Caco-2 (cell line): ENCODE results near the gene FCHSD2. TPM values are rescaled to one million over a fixed set of nuclear protein-coding genes. Genes with fewer than 3 reads are reported as not detected.

Experiments
- BruUV-seq: library from RNA; stranded (reverse); fragments of 400-500 nt; replicated peaks from 2 replicates; lab custom pipeline; 2021; lab: Mats Ljungman, UMichigan
- CTCF ChIA-PET: fragments of 300-600 bp; sonication (Branson Sonifier 250); formaldehyde crosslinking; loops from one replicate; lab custom pipeline; 2022; ENCODE audit warnings: antibody characterized with exemption; lab: Charles Lee
- POLR2A ChIA-PET: fragments of 300-600 bp; sonication (Branson Sonifier 250); formaldehyde crosslinking; loops from one replicate; lab custom pipeline; 2022; ENCODE audit warnings: antibody characterized with exemption; lab: Charles Lee
- DNase-seq, 2 experiments: peaks; one replicate each; pipeline versions ENCODE4 v3.0.0 to v3.0.0-alpha.2; 2020 to 2022
- H3K27me3 ChIP-seq: replicated peaks from 2 replicates; pipeline ENCODE4 v1.6.0; 2011; ENCODE audit warnings: low read length; ENCODE audit not compliant: control insufficient read depth, insufficient read depth
- H3K36me3 ChIP-seq: 2 replicates; pipeline ENCODE4 v1.5.1; 2011; ENCODE audit warnings: low read length; ENCODE audit not compliant: control insufficient read depth, insufficient read depth
- H3K4me1 ChIP-seq: fragments of 250-450 bp; sonication (Bioruptor Pico); 2 replicates; pipeline ENCODE4 v1.5.1; 2020; ENCODE audit warnings: mild to moderate bottlenecking
- H3K4me3 ChIP-seq: 2 replicates; pipeline ENCODE4 v1.5.1; 2011; ENCODE audit warnings: low read depth, mild to moderate bottlenecking, control low read depth, low read length
- H3K9me3 ChIP-seq: fragments of 250-450 bp; sonication (Bioruptor Pico); 2 replicates; pipeline ENCODE4 v1.5.1; 2020; ENCODE audit warnings: mild to moderate bottlenecking, moderate library complexity
- H3K27ac Mint-ChIP-seq: one replicate; pipeline ENCODE4 v1.8.0; 2022; ENCODE audit warnings: mixed read lengths; ENCODE audit not compliant: unreplicated experiment
- H3K27me3 Mint-ChIP-seq: one replicate; pipeline ENCODE4 v1.8.0; 2022; ENCODE audit warnings: mixed read lengths; ENCODE audit not compliant: insufficient read depth, unreplicated experiment
- H3K36me3 Mint-ChIP-seq: one replicate; pipeline ENCODE4 v1.8.0; 2022; ENCODE audit warnings: mild to moderate bottlenecking, mixed read lengths; ENCODE audit not compliant: insufficient read depth, unreplicated experiment
- H3K4me1 Mint-ChIP-seq: one replicate; pipeline ENCODE4 v1.8.0; 2022; ENCODE audit warnings: low read depth, mixed read lengths; ENCODE audit not compliant: unreplicated experiment
- H3K4me3 Mint-ChIP-seq: one replicate; pipeline ENCODE4 v1.8.0; 2022; ENCODE audit warnings: mild to moderate bottlenecking, moderate library complexity, mixed read lengths; ENCODE audit not compliant: unreplicated experiment
- H3K9me3 Mint-ChIP-seq: one replicate; pipeline ENCODE4 v1.8.0; 2022; ENCODE audit warnings: mixed read lengths; ENCODE audit not compliant: unreplicated experiment
- intact Hi-C: fragments of 100-400 bp; cut with micrococcal nuclease; formaldehyde crosslinking; loops from one replicate; pipeline ENCODE4 v1.10.0; 2022; ENCODE audit not compliant: unreplicated experiment
- total RNA-seq: library from RNA; stranded (reverse); gene quantifications from 2 replicates; pipeline ENCODE4 v1.2.3, GENCODE V29; 2022
- TF ChIP-seq, protein P1 (sequence below), 2 experiments: fragments of 200-600 bp in 1 of 2; IDR thresholded peaks; 1 replicate in 1 of 2; 2 replicates in 1 of 2; pipeline versions ENCODE4 v1.5.1 to v1.8.0; 2011 to 2022; ENCODE audit warnings: antibody characterized with exemption in 1 of 2, control low read depth in 1 of 2, inconsistent platforms in 1 of 2, low read depth in 1 of 2, low read length in 1 of 2, mild to moderate bottlenecking in 1 of 2, moderate library complexity in 1 of 2; ENCODE audit not compliant: insufficient read depth in 1 of 2, severe bottlenecking in 1 of 2, unreplicated experiment in 1 of 2

FCHSD2 gene
- total RNA-seq, 1 experiment from 2014 or later: 32.7 TPM

GRCh38 chr11:73011126-73011817 is 130.8 kb downstream of the FCHSD2 start:
- DNase-seq: no peak
- no TSS peak for BruUV-seq
- H3K9me3 Mint-ChIP-seq: peaks cover 9% of the 10 kb centered on the region

GRCh38 chr11:73009972-73010371 is 132.1 kb downstream of the FCHSD2 start:
- no peak for DNase-seq
- peaks cover 7% of the 10 kb centered on the region; the same call in 1 of the 2 replicates for H3K36me3 ChIP-seq
- H3K4me1 ChIP-seq: 0 out of 2 replicates have a peak, but pooled peaks cover 6% of the 10 kb centered on the region
- H3K36me3 Mint-ChIP-seq: no peaks in the 10 kb centered on the region
- H3K27me3 Mint-ChIP-seq: no peaks in the 10 kb centered on the region
- intact Hi-C loops: no loop called here
- H3K4me3 ChIP-seq: no peak overlapping the region
- H3K27ac Mint-ChIP-seq: no peak overlapping the region
- no peaks in the 10 kb centered on the region for H3K27me3 ChIP-seq
- H3K9me3 ChIP-seq: 0 out of 2 replicates have a peak, but pooled peaks cover 6% of the 10 kb centered on the region
- CTCF ChIA-PET: no interaction called here
- peaks cover 9% of the 10 kb centered on the region for H3K4me1 Mint-ChIP-seq
- TF ChIP-seq, protein P1, sequence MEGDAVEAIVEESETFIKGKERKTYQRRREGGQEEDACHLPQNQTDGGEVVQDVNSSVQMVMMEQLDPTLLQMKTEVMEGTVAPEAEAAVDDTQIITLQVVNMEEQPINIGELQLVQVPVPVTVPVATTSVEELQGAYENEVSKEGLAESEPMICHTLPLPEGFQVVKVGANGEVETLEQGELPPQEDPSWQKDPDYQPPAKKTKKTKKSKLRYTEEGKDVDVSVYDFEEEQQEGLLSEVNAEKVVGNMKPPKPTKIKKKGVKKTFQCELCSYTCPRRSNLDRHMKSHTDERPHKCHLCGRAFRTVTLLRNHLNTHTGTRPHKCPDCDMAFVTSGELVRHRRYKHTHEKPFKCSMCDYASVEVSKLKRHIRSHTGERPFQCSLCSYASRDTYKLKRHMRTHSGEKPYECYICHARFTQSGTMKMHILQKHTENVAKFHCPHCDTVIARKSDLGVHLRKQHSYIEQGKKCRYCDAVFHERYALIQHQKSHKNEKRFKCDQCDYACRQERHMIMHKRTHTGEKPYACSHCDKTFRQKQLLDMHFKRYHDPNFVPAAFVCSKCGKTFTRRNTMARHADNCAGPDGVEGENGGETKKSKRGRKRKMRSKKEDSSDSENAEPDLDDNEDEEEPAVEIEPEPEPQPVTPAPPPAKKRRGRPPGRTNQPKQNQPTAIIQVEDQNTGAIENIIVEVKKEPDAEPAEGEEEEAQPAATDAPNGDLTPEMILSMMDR (IDR thresholded peaks at IDR 0.05; ENCODE audit: insufficient read depth in 1 of 2, low read depth in 1 of 2, low read length in 1 of 2, severe bottlenecking in 1 of 2, unreplicated experiment in 1 of 2): no peak
- POLR2A ChIA-PET: no interaction called here
- BruUV-seq: no TSS peak
- H3K4me3 Mint-ChIP-seq: no peak overlapping the region
- peaks cover 9% of the 10 kb centered on the region for H3K9me3 Mint-ChIP-seq

More at GRCh38 chr11:73011126-73011817, 130.8 kb downstream of the FCHSD2 start:
- CTCF ChIA-PET: no interaction called here
- no peak overlapping the region for H3K4me3 ChIP-seq
- H3K36me3 Mint-ChIP-seq: no peaks in the 10 kb centered on the region
- H3K27ac Mint-ChIP-seq: no peak overlapping the region
- H3K36me3 ChIP-seq: peaks cover 7% of the 10 kb centered on the region; the same call in 1 of the 2 replicates
- no peaks in the 10 kb centered on the region for H3K27me3 Mint-ChIP-seq
- TF ChIP-seq, protein P1 (IDR thresholded peaks at IDR 0.05; ENCODE audit: insufficient read depth in 1 of 2, low read depth in 1 of 2, low read length in 1 of 2, severe bottlenecking in 1 of 2, unreplicated experiment in 1 of 2): no peak
- POLR2A ChIA-PET: no interaction called here
- 0 out of 2 replicates have a peak, but pooled peaks cover 6% of the 10 kb centered on the region for H3K4me1 ChIP-seq
- H3K27me3 ChIP-seq: no peaks in the 10 kb centered on the region
- H3K4me1 Mint-ChIP-seq: peaks cover 9% of the 10 kb centered on the region
- no peak overlapping the region for H3K4me3 Mint-ChIP-seq
- 0 out of 2 replicates have a peak, but pooled peaks cover 6% of the 10 kb centered on the region for H3K9me3 ChIP-seq
- intact Hi-C loops: no loop called here

DNA sequence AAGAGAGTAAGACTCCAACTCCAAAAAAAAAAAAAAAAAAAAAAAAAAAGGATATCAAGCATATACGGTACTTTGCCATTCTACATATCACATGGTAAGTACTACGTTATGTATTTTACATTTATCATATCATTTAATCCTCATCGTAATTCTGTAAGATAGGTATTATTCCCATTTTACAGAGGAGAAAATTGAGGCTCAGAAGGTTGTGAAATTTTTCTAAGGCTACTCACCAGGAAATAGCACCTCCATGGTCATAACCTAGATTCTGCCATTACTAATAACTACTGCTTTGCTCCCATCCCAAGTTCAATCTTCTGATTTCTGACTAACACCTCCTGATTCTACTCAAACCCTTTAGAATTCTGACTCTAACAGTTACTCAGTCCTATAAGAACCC is 138.0 kb downstream of the FCHSD2 start:
- no peaks in the 10 kb centered on the region for H3K36me3 ChIP-seq
- H3K27ac Mint-ChIP-seq: no peak overlapping the region
- no peaks in the 10 kb centered on the region for H3K36me3 Mint-ChIP-seq
- no TSS peak for BruUV-seq
- DNase-seq: no peak
- H3K4me1 Mint-ChIP-seq: peaks cover 7% of the 10 kb centered on the region
- POLR2A ChIA-PET: no interaction called here
- intact Hi-C loops: no loop called here
- CTCF ChIA-PET: no interaction called here
- no peak overlapping the region for H3K4me3 ChIP-seq
- no peak overlapping the region for H3K4me3 Mint-ChIP-seq
- H3K9me3 ChIP-seq: no peaks in the 10 kb centered on the region
- H3K27me3 ChIP-seq: no peaks in the 10 kb centered on the region
- TF ChIP-seq, protein P1 (IDR thresholded peaks at IDR 0.05; ENCODE audit: insufficient read depth in 1 of 2, low read depth in 1 of 2, low read length in 1 of 2, severe bottlenecking in 1 of 2, unreplicated experiment in 1 of 2): no peak
- no peaks in the 10 kb centered on the region for H3K9me3 Mint-ChIP-seq
- H3K4me1 ChIP-seq: peaks cover 12% of the 10 kb centered on the region
- H3K27me3 Mint-ChIP-seq: no peaks in the 10 kb centered on the region
